ENCODE results near the gene EHD3.

EHD3 gene

DNA sequence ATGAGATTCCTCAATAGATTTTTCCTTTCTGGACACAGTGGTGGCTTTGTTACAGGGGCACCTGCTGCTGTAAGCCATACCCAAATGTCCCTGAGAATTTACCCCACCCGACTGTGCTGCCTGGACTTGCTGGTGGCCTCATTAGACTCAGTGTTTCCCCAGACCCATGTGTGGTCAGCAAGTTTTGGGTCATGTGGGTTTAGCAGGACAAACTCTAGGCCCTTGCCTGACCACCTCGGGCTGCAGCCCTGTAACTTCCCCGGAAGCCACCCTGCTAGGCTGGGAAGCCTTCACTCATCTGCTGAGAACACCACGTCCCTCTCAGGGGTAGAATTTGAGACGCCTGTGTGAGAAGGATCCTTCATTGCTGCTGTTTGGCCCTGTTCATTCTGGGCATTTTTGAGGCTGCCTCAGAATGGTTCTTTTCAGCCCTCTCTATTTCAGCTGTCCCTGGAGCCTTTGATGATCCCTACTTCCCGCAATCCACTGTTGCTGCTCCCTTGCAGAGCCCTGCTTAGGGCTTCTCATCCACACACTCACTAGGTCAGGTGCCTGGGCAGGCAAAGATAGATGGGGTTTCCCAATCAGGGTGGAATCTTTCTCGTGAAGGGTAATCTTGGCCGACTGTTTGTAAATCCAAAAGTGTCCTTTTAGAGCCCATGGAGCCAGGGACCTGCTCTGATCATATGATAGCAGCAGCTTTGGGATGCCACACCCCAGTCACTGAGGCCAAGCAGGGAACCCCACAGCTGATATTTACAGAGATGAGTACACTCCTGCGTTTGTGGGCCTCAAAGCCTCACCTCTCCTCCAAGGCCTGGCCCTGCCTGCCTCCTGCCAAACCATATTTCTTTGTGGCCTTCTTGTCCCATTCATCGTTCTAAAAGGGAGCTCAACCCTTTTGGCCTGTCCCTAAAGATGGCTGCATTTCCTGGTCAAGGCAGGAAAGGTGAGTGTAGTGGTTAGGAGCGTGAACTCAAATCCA is 6.7 kb downstream of the EHD3 start:
- no peak for ATAC-seq

DNA sequence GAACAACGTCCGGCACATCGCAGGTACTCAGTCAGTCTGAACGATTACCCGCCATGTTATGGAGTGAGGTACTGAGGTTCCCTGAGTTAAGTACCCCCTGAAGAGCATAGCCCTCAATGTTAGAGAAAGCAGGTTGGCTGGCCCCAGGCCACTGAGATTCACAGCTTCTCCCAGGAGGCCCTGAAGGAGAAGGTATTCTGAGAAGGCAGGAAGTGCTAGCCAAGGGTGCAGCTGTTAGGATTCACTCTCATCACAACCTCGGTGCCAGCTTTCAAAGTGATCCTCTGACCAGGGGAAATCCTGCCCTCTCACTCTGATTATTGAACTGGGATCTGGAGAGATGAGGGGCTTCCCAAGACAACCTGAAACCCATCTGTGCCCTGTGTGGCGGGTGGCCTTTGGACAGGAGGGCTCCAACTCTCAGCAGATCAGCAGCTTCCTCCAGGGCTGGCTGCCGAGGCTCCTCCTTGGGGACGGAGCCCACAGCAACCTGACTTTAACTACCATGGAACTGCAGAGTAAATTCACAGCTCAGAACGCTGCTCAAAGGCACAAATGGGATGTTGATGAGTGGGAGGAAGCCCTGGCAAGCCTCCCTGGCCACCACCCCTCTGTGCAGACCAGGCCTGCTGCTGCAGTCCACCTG is 7.8 kb downstream of the EHD3 start:
- no peak for TF ChIP-seq TOX (CRISPR knock-in tag; IDR thresholded peaks at IDR 0.05; ENCODE audit: borderline replicate concordance)
- no peak for TF ChIP-seq ARNTL (CRISPR knock-in tag; IDR thresholded peaks at IDR 0.05; ENCODE audit: borderline replicate concordance, low read depth)
- TF ChIP-seq ISL1 (CRISPR knock-in tag; IDR thresholded peaks at IDR 0.05): no peak
- no peak for TF ChIP-seq OSR1 (CRISPR knock-in tag; IDR thresholded peaks at IDR 0.05)
- TF ChIP-seq PPARA (CRISPR knock-in tag; IDR thresholded peaks at IDR 0.05; ENCODE audit: borderline replicate concordance): no peak
- TF ChIP-seq SNAI2 (CRISPR knock-in tag; IDR thresholded peaks at IDR 0.05): no peak
- TF ChIP-seq ZNF70 (CRISPR knock-in tag; IDR thresholded peaks at IDR 0.05): no peak
- TF ChIP-seq ZFP30 (CRISPR knock-in tag; IDR thresholded peaks at IDR 0.05): no peak

More for the DNA sequence above, 6.7 kb downstream of the EHD3 start:
- TF ChIP-seq, protein P1, sequence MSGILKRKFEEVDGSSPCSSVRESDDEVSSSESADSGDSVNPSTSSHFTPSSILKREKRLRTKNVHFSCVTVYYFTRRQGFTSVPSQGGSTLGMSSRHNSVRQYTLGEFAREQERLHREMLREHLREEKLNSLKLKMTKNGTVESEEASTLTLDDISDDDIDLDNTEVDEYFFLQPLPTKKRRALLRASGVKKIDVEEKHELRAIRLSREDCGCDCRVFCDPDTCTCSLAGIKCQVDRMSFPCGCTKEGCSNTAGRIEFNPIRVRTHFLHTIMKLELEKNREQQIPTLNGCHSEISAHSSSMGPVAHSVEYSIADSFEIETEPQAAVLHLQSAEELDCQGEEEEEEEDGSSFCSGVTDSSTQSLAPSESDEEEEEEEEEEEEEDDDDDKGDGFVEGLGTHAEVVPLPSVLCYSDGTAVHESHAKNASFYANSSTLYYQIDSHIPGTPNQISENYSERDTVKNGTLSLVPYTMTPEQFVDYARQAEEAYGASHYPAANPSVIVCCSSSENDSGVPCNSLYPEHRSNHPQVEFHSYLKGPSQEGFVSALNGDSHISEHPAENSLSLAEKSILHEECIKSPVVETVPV (CRISPR knock-in tag; IDR thresholded peaks at IDR 0.05): no peak
- TF ChIP-seq, protein P2, sequence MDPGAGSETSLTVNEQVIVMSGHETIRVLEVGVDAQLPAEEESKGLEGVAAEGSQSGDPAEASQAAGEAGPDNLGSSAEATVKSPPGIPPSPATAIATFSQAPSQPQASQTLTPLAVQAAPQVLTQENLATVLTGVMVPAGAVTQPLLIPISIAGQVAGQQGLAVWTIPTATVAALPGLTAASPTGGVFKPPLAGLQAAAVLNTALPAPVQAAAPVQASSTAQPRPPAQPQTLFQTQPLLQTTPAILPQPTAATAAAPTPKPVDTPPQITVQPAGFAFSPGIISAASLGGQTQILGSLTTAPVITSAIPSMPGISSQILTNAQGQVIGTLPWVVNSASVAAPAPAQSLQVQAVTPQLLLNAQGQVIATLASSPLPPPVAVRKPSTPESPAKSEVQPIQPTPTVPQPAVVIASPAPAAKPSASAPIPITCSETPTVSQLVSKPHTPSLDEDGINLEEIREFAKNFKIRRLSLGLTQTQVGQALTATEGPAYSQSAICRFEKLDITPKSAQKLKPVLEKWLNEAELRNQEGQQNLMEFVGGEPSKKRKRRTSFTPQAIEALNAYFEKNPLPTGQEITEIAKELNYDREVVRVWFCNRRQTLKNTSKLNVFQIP (CRISPR knock-in tag; IDR thresholded peaks at IDR 0.05; ENCODE audit: borderline replicate concordance, low read depth): no peak
- TF ChIP-seq GLIS3 (CRISPR knock-in tag; IDR thresholded peaks at IDR 0.05) (no peak), RARB (CRISPR knock-in tag; IDR thresholded peaks at IDR 0.05) (no peak), ZFP3 (CRISPR knock-in tag; IDR thresholded peaks at IDR 0.05) (no peak), PPARA (CRISPR knock-in tag; IDR thresholded peaks at IDR 0.05; ENCODE audit: borderline replicate concordance) (no peak), ESRRG (CRISPR knock-in tag; IDR thresholded peaks at IDR 0.05) (no peak), BACH2 (CRISPR knock-in tag; IDR thresholded peaks at IDR 0.05; ENCODE audit: borderline replicate concordance) (no peak), OSR1 (CRISPR knock-in tag; IDR thresholded peaks at IDR 0.05) (no peak), TOX (CRISPR knock-in tag; IDR thresholded peaks at IDR 0.05; ENCODE audit: borderline replicate concordance) (no peak), CSDC2 (CRISPR knock-in tag; IDR thresholded peaks at IDR 0.05) (no peak), ZNF8 (CRISPR knock-in tag; IDR thresholded peaks at IDR 0.05) (no peak), ZFP30 (CRISPR knock-in tag; IDR thresholded peaks at IDR 0.05) (no peak)
- TF ChIP-seq, protein P3, sequence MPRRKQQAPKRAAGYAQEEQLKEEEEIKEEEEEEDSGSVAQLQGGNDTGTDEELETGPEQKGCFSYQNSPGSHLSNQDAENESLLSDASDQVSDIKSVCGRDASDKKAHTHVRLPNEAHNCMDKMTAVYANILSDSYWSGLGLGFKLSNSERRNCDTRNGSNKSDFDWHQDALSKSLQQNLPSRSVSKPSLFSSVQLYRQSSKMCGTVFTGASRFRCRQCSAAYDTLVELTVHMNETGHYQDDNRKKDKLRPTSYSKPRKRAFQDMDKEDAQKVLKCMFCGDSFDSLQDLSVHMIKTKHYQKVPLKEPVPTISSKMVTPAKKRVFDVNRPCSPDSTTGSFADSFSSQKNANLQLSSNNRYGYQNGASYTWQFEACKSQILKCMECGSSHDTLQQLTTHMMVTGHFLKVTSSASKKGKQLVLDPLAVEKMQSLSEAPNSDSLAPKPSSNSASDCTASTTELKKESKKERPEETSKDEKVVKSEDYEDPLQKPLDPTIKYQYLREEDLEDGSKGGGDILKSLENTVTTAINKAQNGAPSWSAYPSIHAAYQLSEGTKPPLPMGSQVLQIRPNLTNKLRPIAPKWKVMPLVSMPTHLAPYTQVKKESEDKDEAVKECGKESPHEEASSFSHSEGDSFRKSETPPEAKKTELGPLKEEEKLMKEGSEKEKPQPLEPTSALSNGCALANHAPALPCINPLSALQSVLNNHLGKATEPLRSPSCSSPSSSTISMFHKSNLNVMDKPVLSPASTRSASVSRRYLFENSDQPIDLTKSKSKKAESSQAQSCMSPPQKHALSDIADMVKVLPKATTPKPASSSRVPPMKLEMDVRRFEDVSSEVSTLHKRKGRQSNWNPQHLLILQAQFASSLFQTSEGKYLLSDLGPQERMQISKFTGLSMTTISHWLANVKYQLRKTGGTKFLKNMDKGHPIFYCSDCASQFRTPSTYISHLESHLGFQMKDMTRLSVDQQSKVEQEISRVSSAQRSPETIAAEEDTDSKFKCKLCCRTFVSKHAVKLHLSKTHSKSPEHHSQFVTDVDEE (CRISPR knock-in tag; IDR thresholded peaks at IDR 0.05): no peak
- TF ChIP-seq, protein P4, sequence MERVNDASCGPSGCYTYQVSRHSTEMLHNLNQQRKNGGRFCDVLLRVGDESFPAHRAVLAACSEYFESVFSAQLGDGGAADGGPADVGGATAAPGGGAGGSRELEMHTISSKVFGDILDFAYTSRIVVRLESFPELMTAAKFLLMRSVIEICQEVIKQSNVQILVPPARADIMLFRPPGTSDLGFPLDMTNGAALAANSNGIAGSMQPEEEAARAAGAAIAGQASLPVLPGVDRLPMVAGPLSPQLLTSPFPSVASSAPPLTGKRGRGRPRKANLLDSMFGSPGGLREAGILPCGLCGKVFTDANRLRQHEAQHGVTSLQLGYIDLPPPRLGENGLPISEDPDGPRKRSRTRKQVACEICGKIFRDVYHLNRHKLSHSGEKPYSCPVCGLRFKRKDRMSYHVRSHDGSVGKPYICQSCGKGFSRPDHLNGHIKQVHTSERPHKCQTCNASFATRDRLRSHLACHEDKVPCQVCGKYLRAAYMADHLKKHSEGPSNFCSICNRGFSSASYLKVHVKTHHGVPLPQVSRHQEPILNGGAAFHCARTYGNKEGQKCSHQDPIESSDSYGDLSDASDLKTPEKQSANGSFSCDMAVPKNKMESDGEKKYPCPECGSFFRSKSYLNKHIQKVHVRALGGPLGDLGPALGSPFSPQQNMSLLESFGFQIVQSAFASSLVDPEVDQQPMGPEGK (CRISPR knock-in tag; IDR thresholded peaks at IDR 0.05; ENCODE audit: borderline replicate concordance): no peak

DNA sequence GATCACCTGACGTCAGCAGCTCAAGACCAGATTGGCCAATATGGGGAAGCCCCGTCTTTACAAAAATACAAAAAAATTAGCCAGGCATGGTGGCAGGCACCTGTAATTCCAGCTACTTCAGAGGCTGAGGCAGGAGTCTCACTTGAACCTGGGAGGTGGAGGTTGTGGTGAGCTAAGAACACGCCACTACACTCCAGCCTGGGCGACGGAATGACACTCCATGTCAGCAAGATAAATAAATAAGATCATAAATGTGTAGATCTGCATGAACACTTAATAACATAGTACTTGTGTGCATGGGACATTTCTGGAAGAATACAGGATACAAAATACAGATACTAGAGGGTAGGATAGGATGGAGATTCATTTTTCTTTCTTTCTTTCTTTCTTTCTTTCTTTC is 9.1 kb downstream of the EHD3 start:
- ATAC-seq: no peak
- TF ChIP-seq ISL1 (CRISPR knock-in tag; IDR thresholded peaks at IDR 0.05): no peak
- no peak for TF ChIP-seq ESRRG (CRISPR knock-in tag; IDR thresholded peaks at IDR 0.05)
- no peak for TF ChIP-seq CSDC2 (CRISPR knock-in tag; IDR thresholded peaks at IDR 0.05)
- no peak for TF ChIP-seq ZNF70 (CRISPR knock-in tag; IDR thresholded peaks at IDR 0.05)
- TF ChIP-seq, protein P1 (CRISPR knock-in tag; IDR thresholded peaks at IDR 0.05): no peak
- TF ChIP-seq, protein P4 (CRISPR knock-in tag; IDR thresholded peaks at IDR 0.05; ENCODE audit: borderline replicate concordance): no peak
- no peak for TF ChIP-seq GLIS3 (CRISPR knock-in tag; IDR thresholded peaks at IDR 0.05)
- TF ChIP-seq RARB (CRISPR knock-in tag; IDR thresholded peaks at IDR 0.05): no peak
- no peak for TF ChIP-seq TOX (CRISPR knock-in tag; IDR thresholded peaks at IDR 0.05; ENCODE audit: borderline replicate concordance)
- no peak for TF ChIP-seq BACH2 (CRISPR knock-in tag; IDR thresholded peaks at IDR 0.05; ENCODE audit: borderline replicate concordance)
- TF ChIP-seq ZNF8 (CRISPR knock-in tag; IDR thresholded peaks at IDR 0.05): no peak
- TF ChIP-seq ZFP3 (CRISPR knock-in tag; IDR thresholded peaks at IDR 0.05): no peak
- TF ChIP-seq, protein P5, sequence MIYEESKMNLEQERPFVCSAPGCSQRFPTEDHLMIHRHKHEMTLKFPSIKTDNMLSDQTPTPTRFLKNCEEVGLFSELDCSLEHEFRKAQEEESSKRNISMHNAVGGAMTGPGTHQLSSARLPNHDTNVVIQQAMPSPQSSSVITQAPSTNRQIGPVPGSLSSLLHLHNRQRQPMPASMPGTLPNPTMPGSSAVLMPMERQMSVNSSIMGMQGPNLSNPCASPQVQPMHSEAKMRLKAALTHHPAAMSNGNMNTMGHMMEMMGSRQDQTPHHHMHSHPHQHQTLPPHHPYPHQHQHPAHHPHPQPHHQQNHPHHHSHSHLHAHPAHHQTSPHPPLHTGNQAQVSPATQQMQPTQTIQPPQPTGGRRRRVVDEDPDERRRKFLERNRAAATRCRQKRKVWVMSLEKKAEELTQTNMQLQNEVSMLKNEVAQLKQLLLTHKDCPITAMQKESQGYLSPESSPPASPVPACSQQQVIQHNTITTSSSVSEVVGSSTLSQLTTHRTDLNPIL (CRISPR knock-in tag; IDR thresholded peaks at IDR 0.05; ENCODE audit: low read depth): no peak
- TF ChIP-seq ZC3H10 (CRISPR knock-in tag; IDR thresholded peaks at IDR 0.05): no peak
- TF ChIP-seq PPARA (CRISPR knock-in tag; IDR thresholded peaks at IDR 0.05; ENCODE audit: borderline replicate concordance): no peak

More for the DNA sequence above, 7.8 kb downstream of the EHD3 start:
- ATAC-seq: no peak

Data from SK-N-SH treated with all-trans-retinoic acid at 6 μM for 48 hours (cell line).